GM06990 (cell line): ENCODE results near the gene ABRACL.

Experiments used
- DNase-seq: peaks from one replicate; pipeline ENCODE4 v3.0.0-alpha.2; 2011; ENCODE audit not compliant: insufficient read length; ENCODE audit errors: extremely low read depth
- H3K27me3 ChIP-seq: replicated peaks from 2 replicates; pipeline ENCODE4 v1.6.0; 2011; ENCODE audit warnings: low read length; ENCODE audit not compliant: control insufficient read depth, insufficient read depth
- H3K36me3 ChIP-seq: 2 replicates; pipeline ENCODE4 v1.5.1; 2011; ENCODE audit warnings: low read length; ENCODE audit not compliant: control insufficient read depth, insufficient read depth
- H3K4me3 ChIP-seq: replicated peaks from 2 replicates; pipeline ENCODE4 v1.5.1; 2011; ENCODE audit warnings: low read depth, mild to moderate bottlenecking, control low read depth, low read length
- CTCF ChIP-seq: IDR thresholded peaks from 2 replicates; pipeline ENCODE4 v1.5.1; 2011; ENCODE audit warnings: low read length, control low read depth, mild to moderate bottlenecking, inconsistent platforms; ENCODE audit not compliant: insufficient read depth, poor library complexity, severe bottlenecking

Gene ABRACL

DNA sequence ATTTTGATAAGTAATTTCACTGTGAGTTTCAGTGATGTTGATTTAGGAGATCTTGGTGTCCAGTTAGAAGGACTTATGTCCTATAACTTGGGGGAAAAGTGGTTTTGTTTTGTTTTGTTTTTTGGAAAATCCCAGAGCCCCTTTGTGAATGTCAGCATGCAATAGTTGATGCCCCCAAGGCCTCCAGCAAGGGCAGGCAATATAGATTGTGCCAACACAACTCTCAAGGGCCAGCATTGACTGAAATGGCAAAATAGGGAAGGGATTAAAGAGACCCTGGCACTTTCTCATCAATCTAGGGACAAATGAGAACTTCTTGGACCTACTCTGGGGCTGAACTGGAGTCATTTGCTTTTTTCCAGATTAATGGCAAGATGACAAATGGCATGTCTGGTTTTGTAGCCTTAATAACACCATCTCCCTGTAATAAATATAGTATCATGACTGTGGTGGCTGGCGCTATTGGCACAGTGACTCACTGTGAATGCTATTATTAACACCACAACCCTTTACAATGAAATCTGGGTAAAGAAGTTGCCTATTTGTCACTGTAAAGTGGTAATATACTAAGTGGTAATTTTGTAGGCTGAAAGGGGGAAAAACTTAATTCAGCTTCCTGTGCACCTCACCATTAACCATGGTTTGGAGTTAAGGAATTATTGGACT lies 51.8 kb downstream of the ABRACL start:
- no peaks in the 10 kb centered on the region for H3K36me3 ChIP-seq
- no peak for TF ChIP-seq CTCF
- no peak for DNase-seq
- no peaks in the 10 kb centered on the region for H3K27me3 ChIP-seq
- H3K4me3 ChIP-seq = no peak overlapping the region

DNA sequence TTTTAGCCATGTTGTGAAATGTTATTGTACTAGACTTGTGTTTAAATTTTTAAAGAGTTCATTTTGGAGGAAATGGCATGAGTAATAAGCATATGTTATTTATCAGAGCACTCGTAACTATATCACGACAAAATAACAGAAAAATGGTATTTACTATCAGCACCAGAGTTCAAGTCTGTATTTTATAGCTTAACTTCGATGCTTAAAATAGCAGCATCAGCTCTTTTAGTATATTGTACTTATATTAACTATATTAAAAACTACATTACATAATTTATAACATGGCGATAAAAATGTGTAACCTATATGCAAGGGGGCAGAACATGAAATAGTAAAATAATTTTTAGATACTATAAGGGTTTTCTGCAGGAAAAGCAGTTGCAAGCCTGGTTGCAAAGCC lies 52.9 kb downstream of the ABRACL start:
- TF ChIP-seq CTCF = no peak
- no peak overlapping the region for H3K4me3 ChIP-seq
- no peaks in the 10 kb centered on the region for H3K36me3 ChIP-seq
- DNase-seq = no peak
- H3K27me3 ChIP-seq = no peaks in the 10 kb centered on the region

GRCh38 chr6:139082370-139082769 lies 53.8 kb downstream of the ABRACL start:
- no peaks in the 10 kb centered on the region for H3K27me3 ChIP-seq
- no peaks in the 10 kb centered on the region for H3K36me3 ChIP-seq
- no peak for TF ChIP-seq CTCF
- no peak overlapping the region for H3K4me3 ChIP-seq
- no peak for DNase-seq

GRCh38 chr6:139091826-139092225 lies 63.3 kb downstream of the ABRACL start:
- DNase-seq = no peak
- Histone ChIP-seq H3K4me3 (no peak overlapping the region), H3K36me3 (no peaks in the 10 kb centered on the region), H3K27me3 (no peaks in the 10 kb centered on the region)
- TF ChIP-seq CTCF = no peak
